HCEC 1CT (cell line): ENCODE data around the gene TMEFF1.
A peak's percentile ranks its signal among the peaks of the same experiment; 100 is the strongest.
"Not testable (repeated sequence)": the region's sequence is repeated elsewhere in the genome, so short reads cannot be mapped to it uniquely, and the experiment has no call there.

Experiments used
- DNase-seq: peaks from one replicate; pipeline ENCODE4 v3.0.0-alpha.2; 2017

The TMEFF1 gene

DNA sequence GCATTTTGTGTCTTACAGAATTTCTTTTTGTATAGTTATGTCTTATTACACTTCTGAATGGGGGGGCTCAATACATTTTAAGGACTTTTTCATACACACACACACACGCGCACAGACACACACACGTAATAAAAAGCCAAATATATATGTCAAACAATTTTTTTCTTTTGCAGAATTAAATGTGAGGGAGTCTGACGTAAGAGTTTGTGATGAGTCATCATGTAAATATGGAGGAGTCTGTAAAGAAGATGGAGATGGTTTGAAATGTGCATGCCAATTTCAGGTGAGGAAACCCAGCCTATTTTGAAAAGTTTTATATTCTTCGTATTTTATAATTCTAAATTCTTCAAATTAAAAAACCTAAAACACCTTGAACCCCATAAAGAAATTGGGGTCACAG lies 25.6 kb downstream of the TMEFF1 start:
- peak; percentile 40 for DNase-seq

DNA sequence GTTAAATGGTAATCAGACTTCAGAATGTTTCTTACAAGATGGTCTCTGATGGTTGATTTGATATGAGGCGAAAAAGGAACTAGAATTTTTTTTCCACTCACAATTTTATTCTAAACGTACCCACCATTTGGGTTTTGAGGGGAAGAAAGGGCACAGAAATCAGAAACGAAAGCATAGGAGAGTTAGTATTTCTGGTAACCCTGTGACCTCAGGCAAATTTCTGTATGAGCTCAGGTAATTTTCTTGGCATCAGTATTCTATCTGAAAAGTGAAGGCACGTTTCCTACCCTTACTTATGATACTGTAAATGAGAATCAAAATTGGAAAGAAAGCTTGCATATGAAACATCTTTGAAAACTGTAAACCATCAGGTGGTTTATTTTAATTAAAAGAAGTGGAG lies 26.5 kb downstream of the TMEFF1 start:
- no peak for DNase-seq

DNA sequence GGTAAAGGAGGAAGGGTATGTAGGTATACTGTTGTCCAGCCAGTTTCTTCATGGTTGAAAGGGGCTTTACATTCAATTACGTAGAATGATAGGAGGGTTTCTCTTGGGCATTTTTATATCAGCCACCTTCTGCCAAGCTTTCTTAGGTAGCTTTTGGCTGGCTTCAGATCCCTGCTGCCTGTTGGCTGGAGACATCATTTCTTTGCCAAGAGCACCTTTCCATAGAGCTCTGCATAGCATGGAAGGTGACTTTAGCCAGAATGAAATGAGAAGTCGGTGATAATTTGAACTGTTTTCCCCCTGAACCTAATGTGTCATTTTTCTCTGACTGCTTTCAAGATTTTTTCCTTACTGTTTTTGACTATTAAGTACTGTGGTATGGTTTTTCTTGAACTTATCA lies 26.9 kb downstream of the TMEFF1 start:
- DNase-seq = no peak

DNA sequence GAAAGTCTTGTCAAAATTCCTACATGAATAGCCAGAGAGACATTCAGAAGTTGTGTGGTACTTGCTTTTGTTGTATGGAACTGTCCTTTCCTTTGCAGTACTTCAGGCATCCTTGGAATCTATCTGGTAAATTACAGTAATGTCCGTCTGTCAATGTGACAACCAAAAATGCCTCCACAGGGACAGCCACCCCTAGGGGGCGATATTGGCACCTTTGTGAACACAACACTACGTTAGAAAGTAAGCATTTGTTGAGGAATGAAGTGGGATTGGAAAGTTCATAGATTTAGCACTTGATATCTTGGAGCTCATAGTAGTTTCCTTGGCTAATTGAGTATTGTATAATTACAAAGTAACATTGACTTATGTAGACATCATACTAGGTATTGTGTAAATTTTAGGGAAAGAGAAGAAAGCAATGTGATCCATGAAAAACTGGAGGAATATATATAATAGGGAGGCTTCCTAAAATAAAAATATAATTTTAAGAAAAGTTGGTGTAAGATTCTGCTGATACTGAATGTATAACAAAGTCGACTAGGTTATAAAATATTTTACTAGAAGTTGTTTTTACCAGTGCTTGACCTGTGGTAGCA lies 32.7 kb downstream of the TMEFF1 start:
- peak; percentile 56 for DNase-seq

- not testable (repeated sequence) for DNase-seq
Observed at GRCh38 chr9:100507350-100507749, 34.4 kb downstream of the TMEFF1 start.

DNA sequence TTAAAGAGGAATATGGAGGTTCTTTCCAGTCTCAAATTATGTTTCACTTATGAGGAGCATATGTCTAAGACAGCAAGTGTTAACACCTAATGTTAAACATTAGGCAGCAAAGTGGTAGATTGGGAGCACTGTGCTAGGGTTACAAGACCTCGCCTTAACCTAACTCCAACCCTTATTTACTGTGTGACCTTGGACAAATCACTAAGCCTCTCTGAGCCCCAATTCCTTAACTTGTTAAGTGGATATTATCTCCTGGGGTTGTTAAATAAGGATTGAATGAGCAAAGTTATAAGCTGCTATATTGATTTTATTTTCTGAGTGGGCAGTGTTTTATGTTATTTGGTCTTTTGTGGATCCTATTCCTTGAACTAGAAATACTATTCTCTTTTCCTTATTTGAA lies 38.3 kb downstream of the TMEFF1 start:
- DNase-seq = no peak

GRCh38 chr9:100515578-100516494 lies 42.9 kb downstream of the TMEFF1 start:
- peak; percentile 13 for DNase-seq

DNA sequence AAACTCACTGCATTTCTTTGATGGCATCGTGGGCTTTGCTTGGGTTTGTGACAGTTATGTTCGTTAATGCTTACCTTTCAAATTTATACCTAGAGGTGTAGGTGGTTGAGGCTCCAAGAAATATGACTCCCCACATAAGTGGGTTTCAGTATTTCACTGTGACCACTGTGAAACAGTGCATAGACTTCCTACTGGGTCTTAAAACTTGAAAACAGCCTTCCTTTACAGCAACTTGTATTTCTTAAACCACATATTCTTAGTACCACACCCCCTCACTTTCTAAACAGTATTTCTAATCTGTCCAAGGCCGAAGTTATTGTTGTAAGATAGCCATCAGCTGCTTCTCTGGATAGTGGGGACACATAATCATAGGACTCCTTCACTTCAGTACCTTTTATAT lies 48.3 kb downstream of the TMEFF1 start:
- no peak for DNase-seq

- no peak for DNase-seq
Observed at GRCh38 chr9:100525563-100525962, 52.6 kb downstream of the TMEFF1 start.

DNA sequence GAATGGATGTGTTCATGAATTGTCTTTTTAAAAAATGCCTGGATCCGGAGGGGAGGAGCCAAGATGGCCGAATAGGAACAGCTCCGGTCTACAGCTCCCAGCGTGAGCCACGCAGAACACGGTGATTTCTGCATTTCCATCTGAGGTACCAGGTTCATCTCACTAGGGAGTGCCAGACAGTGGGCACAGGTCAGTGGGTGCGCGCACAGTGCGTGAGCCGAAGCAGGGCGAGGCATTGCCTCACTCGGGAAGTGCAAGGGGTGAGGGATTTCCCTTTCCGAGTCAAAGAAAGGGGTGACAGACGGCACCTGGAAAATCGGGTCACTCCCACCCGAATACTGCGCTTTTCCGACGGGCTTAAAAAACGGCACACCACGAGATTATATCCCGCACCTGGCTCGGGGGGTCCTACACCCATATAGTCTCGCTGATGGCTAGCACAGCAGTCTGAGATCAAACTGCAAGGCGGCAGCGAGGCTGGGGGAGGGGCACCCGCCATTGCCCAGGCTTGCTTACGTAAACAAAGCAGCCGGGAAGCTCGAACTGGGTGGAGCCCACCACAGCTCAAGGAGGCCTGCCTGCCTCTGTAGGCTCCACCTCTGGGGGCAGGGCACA lies 54.3 kb downstream of the TMEFF1 start:
- DNase-seq = not testable (repeated sequence)

GRCh38 chr9:100534401-100534800 lies 61.5 kb downstream of the TMEFF1 start:
- DNase-seq = no peak

- DNase-seq = no peak
Observed at GRCh38 chr9:100540327-100540726, 67.4 kb downstream of the TMEFF1 start.

- no peak for DNase-seq
Observed at GRCh38 chr9:100549048-100549447, 76.1 kb downstream of the TMEFF1 start.

DNA sequence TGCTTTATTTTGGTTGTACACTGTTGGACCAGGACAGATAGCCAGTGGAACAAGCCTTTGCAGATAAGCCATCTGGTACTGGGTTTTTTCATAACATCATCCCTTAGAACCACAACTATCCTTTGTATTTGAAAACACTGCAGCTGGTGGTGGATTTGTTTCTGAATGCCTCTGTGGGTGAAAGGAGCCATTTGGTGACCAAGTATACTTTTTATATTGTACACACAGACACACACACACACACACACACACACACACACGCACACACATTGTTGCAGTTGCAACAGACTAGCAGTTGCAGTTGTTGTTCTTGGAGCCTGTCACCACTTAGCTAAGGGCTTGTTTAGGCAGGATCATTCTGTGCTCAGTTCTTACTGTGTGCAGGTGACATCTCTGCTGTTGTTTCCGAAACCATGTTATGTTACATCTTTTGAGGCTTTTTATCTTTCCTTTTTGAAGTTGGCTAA lies 82.0 kb downstream of the TMEFF1 start:
- no peak for DNase-seq

GRCh38 chr9:100555471-100555870 lies 82.5 kb downstream of the TMEFF1 start:
- no peak for DNase-seq

DNA sequence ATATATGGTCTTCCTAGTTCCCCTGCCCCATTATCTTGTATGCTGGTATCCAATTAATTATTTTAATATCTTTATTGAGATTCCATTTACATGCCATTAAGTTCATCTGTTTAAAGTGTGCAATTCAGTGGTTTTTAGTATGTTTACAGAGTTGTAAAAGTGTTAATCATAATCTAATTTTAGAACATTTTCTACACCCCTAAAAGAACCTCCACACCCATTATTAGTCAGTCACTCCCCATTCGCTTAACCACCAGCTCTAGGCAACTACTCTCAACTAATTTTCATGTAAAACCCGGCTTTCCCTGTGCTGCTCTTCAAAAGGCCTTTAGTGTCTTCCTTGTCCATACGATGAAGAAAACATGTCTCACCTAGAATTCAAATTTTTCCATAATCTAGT lies 84.1 kb downstream of the TMEFF1 start:
- peak; percentile 15 for DNase-seq

GRCh38 chr9:100561256-100561655 lies 88.3 kb downstream of the TMEFF1 start:
- no peak for DNase-seq

DNA sequence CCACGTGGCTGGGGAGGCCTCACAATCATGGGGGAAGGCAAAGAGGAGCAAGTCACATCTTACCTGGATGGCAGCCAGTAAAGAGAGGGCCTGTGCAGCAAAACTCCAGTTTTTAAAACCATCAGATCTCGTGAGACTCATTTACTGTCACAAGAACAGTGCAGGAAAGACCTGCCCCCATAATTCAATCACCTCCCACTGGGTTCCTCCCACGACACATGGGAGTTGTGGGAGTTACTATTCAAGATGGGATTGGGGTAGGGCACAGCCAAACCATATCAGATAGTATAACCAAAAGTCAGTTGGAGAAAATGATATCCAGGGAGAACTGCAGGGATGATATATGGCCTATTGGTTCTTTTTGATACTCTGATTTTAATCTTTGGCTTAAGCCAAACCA lies 94.9 kb downstream of the TMEFF1 start:
- no peak for DNase-seq

DNA sequence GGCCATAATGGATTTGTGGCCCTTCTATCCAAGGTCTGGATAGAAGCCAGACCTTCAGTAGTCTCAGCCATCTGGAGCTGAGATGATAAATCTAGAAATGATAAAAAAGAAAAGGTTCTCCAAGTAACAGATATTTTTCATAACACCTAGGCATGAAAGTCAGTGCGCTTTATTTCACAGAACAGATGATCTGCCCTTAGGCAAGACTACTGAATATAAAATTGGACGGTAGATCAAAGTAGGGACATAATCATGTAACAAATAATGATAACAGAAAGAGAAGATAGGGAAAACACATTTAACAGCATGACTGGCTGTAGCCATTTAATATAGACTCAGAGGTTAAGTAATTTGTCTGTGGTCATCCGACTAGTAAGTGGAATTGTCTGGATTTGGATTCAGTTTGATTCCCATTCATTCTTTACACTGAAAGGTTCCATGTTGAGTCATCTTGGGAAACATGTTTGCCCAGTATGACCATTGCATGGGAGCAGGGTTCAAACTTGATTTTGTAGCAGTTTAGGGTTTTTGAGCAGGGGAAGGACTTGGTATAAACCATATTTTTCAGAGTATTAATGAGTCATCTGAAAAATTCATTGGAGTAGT lies 100.8 kb downstream of the TMEFF1 start:
- no peak for DNase-seq

- DNase-seq = no peak
Observed at GRCh38 chr9:100575006-100575405, 102.1 kb downstream of the TMEFF1 start.

GRCh38 chr9:100575765-100576386 lies 102.9 kb downstream of the TMEFF1 start:
- peak; percentile 73 for DNase-seq

- DNase-seq = peak; percentile 28
Observed at GRCh38 chr9:100577776-100578448, 105.0 kb downstream of the TMEFF1 start, which contains the start of gene CAVIN4. Gene CAVIN4, plus strand, starts transcription at chr9:100578079. Its CDS starts 65 bp downstream, at chr9:100578144.
